ENCODE measurements around the gene CXCL17.
"Not testable (repeated sequence)": the region's sequence is repeated elsewhere in the genome, so short reads cannot be mapped to it uniquely, and the experiment has no call there.

Gene CXCL17

GRCh38 chr19:42442833-42443232, at the start of gene CXCL17:
Gene CXCL17 (minus strand): TSS chr19:42442946. CDS start chr19:42442832, 114 bp downstream.
- DNase-seq (ENCODE audit: extremely low read depth, low read depth) = no peak
- no peak for TF ChIP-seq CTCF (IDR thresholded peaks at IDR 0.05; ENCODE audit: low read depth, low read length)

- DNase-seq (ENCODE audit: extremely low read depth, low read depth) = no peak
- TF ChIP-seq CTCF (IDR thresholded peaks at IDR 0.05; ENCODE audit: low read depth, low read length) = no peak
Observed at GRCh38 chr19:42488783-42489521, 46.2 kb upstream of the CXCL17 start.

- DNase-seq (ENCODE audit: extremely low read depth, low read depth) = no peak
- no peak for TF ChIP-seq CTCF (IDR thresholded peaks at IDR 0.05; ENCODE audit: low read depth, low read length)
Observed at GRCh38 chr19:42487798-42488178, 45.0 kb upstream of the CXCL17 start.

GRCh38 chr19:42487032-42487797, 44.5 kb upstream of the CXCL17 start:
- DNase-seq (ENCODE audit: extremely low read depth, low read depth) = no peak
- no peak for TF ChIP-seq CTCF (IDR thresholded peaks at IDR 0.05; ENCODE audit: low read depth, low read length)

- DNase-seq (ENCODE audit: extremely low read depth, low read depth) = not testable (repeated sequence)
Observed at GRCh38 chr19:42485036-42485435, 42.3 kb upstream of the CXCL17 start.

- no peak for TF ChIP-seq CTCF (IDR thresholded peaks at IDR 0.05; ENCODE audit: low read depth, low read length)
- no peak for DNase-seq (ENCODE audit: extremely low read depth, low read depth)
Observed at GRCh38 chr19:42480335-42481095, 37.8 kb upstream of the CXCL17 start.

GRCh38 chr19:42479736-42480135, 37.0 kb upstream of the CXCL17 start:
- TF ChIP-seq CTCF (IDR thresholded peaks at IDR 0.05; ENCODE audit: low read depth, low read length) = no peak
- no peak for DNase-seq (ENCODE audit: extremely low read depth, low read depth)

Measured in AG09319 (cell line).